HG03025 (cell line): ENCODE results near the gene LRRC55.

Experiments
- ATAC-seq: cut with Tn5 transposase; IDR thresholded peaks from one replicate; pipeline ENCODE4 v1.9.1; 2021; ENCODE audit warnings: mild to moderate bottlenecking, moderate library complexity; ENCODE audit not compliant: unreplicated experiment, low FRiP score

The LRRC55 gene

DNA sequence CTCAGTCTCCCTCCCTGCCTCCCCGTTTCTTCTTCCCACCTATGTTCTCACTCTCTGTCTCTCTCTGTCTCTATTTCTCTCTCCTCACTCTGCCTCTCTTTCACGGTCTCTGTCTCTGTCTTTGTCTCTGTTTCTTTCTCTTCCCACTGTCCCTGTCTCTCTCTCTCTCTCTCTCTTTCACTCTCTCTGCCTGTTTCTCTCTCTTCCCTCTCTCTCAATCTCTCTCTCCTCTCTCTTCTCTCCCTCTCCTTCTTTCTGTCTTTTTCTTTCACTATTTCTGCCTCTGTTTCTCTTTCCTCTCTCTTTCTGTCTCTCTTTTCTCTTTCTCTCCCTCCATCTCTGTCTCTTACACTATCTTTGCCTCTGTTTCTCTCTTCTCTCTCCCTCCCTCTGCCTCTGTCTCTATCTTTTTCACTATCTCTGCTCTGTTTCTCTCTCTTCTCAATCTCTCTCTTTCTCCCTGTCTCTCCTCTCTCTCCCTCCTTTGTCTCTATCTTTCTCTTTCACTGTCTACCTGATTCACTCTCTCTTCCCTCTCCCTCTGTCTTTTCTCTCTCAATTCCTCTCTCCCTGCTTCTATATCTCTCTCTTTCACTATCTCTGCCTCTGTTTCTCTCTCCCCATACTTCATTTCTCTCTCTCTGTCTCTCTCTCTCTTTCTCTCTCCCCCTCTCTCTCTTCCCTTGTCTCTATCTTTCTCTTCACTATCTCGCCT, 49.9 kb downstream of the LRRC55 start:
- ATAC-seq, result no peak

DNA sequence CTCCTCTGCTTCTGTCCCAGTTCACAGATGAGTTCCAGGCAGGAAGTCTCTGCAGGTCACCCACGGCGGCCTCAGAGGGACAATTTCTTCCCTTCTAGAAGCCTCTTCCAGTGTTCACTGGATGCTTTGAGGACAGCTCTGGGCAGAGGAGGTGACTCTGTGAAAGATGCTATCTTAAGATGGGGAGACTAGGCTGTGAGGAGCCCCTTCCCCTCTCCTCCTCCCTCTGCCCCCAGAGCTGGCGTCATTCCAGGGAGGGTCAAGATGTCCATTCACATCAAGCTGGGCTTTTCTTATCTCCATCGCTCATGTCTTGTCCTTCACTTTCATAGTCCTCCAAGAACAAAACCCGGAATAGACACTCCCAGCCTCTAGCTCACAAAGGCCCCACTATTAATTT, 51.9 kb downstream of the LRRC55 start:
- no peak for ATAC-seq

- ATAC-seq, result no peak
Observed at GRCh38 chr11:57235761-57236703, 54.3 kb downstream of the LRRC55 start.

- no peak for ATAC-seq
Observed at GRCh38 chr11:57237204-57237681, 55.5 kb downstream of the LRRC55 start, which contains the start of gene APLNR. APLNR (minus strand) TSS chr11:57237250; CDS start chr11:57237004, 246 bp downstream.

DNA sequence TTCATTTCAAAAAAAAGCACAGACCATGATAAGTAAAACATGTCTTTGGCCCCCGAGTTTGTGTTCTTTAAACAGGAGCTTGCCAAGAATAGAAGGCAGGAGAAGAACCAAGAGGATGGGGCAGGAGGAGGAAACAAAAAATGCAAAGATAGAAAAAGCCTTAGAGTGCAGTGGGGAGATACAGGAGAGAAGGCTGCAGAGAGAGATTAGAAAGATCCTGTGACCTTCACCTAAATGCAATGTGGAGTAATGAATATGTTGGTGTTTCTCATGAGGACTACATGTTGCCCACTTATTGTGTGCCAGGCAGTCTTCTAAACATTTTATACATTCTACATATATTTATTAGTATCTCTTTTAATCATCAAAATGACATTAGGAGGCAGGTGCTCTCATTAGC, 57.6 kb downstream of the LRRC55 start:
- ATAC-seq, result no peak

DNA sequence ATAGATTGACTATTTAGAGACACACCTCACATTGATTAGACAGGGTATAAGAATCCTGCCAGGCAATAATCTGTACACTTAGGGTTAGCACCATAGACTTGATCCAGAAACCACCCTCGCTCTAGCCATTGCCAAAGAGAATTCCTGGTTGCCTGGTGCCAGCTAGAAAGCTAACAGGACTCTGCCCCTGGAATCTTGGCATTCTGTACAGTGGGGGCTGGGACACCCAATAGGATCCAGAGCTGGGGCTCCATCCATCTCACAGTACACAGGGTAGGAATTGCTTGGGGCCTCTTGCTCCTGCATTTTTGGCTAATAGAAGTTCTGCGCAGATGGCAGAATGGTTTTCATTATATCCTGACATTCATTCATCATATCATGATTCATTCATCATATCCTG, 58.3 kb downstream of the LRRC55 start:
- no peak for ATAC-seq

DNA sequence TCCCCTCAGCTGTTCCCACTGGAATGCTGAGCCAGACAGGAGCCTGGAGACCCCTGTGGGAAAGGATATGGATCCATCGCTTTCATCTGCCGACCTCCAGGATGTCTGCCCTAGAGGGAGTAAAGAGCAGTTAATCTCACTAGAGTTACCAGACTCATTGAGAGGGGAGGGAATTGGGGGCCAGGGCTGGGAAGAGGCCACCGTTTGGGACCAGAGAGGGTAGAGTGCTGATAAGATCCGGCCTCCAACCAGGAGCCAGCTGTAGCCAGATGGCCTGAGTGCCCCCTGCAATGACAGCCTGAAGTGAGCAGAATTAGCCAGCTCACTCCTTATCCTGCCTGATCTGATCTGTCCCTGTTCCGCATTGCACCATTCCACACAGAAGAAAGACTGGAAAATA, 59.0 kb downstream of the LRRC55 start:
- ATAC-seq, result no peak
